ENCODE results near the gene KLHL36. TPM values are rescaled to one million over a fixed set of nuclear protein-coding genes. Genes with fewer than 3 reads are reported as not detected.

The KLHL36 gene
- total RNA-seq, 4 donors from 2014 or later: 52.3 to 119 (median 80.4) TPM

DNA sequence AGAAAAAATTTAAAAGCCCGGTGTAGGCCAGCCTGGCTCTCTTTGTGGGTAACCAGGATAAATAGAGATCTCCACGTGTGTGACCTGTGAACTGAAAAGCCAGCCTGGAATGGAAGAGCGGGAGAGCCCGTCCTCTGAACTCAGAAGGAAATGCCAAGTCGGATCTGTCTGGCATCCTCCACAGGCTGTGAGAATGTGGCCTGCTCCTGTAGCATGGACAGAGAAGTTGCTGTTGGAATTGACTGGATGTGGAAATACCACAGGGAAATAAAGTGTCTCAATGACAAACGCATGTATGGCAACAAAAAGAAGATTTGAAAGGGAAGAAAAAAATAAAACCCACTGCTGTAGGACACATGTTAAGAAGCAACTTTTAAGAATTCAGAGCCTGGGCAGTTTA, 6.7 kb downstream of the KLHL36 start:
- intact Hi-C loops (cut with DNase I): no loop called here

DNA sequence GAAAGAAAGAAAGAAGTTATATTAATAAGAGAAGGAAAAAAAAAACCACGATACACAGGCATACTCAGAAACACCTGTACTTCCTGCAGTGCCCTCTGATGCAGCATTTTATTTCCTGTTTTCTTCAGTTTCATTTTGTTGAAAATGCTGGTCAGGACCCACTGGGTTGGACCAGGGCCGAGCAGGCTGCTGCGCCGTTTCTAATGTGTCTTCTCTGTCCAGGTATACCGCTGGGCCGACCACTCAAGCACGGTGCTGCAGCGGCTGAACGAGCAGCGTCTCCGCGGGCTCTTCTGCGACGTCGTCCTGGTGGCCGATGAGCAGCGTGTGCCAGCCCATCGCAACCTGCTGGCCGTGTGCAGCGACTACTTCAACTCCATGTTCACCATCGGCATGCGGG, 8.3 kb downstream of the KLHL36 start:
- no peaks in the 10 kb centered on the region for H3K9me3 ChIP-seq
- no peak overlapping the region for H3K4me3 ChIP-seq
- H3K4me1 ChIP-seq: no peaks in the 10 kb centered on the region
- H3K36me3 ChIP-seq: peaks cover 49 to 93% (median 81%) of the 10 kb centered on the region in 4 donors
- 91% methylated on average over 14 of the region's 22 CpGs for WGBS
- no peak for TF ChIP-seq POLR2A (IDR thresholded peaks at IDR 0.05; ENCODE audit: low read depth)
- no peak for TF ChIP-seq POLR2AphosphoS5 (IDR thresholded peaks at IDR 0.05)
- TF ChIP-seq, protein P1, sequence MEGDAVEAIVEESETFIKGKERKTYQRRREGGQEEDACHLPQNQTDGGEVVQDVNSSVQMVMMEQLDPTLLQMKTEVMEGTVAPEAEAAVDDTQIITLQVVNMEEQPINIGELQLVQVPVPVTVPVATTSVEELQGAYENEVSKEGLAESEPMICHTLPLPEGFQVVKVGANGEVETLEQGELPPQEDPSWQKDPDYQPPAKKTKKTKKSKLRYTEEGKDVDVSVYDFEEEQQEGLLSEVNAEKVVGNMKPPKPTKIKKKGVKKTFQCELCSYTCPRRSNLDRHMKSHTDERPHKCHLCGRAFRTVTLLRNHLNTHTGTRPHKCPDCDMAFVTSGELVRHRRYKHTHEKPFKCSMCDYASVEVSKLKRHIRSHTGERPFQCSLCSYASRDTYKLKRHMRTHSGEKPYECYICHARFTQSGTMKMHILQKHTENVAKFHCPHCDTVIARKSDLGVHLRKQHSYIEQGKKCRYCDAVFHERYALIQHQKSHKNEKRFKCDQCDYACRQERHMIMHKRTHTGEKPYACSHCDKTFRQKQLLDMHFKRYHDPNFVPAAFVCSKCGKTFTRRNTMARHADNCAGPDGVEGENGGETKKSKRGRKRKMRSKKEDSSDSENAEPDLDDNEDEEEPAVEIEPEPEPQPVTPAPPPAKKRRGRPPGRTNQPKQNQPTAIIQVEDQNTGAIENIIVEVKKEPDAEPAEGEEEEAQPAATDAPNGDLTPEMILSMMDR (IDR thresholded peaks at IDR 0.05): no peak
- no peak for TF ChIP-seq EP300 (IDR thresholded peaks at IDR 0.05)
- intact Hi-C loops (cut with DNase I): no loop called here
- H3K27ac ChIP-seq (replicated peaks in 1 of 4): no peak overlapping the region
- no peaks in the 10 kb centered on the region for H3K27me3 ChIP-seq
- DNase-seq (ENCODE audit: extremely low spot score): no peak

More for the DNA sequence above, 6.7 kb downstream of the KLHL36 start:
- Histone ChIP-seq H3K27me3 (no peaks in the 10 kb centered on the region), H3K36me3 (peaks cover 41 to 87% (median 70%) of the 10 kb centered on the region in 4 donors), H3K27ac (replicated peaks in 1 of 4) (no peak overlapping the region), H3K4me1 (peaks cover 2 to 13% (median 8%) of the 10 kb centered on the region in 4 donors), H3K4me3 (no peak overlapping the region), H3K9me3 (no peaks in the 10 kb centered on the region)
- WGBS: 55% methylated on average over 6 of the region's 6 CpGs
- DNase-seq (ENCODE audit: extremely low spot score): no peak
- TF ChIP-seq EP300 (IDR thresholded peaks at IDR 0.05) (no peak), POLR2AphosphoS5 (IDR thresholded peaks at IDR 0.05) (no peak), POLR2A (IDR thresholded peaks at IDR 0.05; ENCODE audit: low read depth) (no peak)
- TF ChIP-seq, protein P1 (IDR thresholded peaks at IDR 0.05): no peak

DNA sequence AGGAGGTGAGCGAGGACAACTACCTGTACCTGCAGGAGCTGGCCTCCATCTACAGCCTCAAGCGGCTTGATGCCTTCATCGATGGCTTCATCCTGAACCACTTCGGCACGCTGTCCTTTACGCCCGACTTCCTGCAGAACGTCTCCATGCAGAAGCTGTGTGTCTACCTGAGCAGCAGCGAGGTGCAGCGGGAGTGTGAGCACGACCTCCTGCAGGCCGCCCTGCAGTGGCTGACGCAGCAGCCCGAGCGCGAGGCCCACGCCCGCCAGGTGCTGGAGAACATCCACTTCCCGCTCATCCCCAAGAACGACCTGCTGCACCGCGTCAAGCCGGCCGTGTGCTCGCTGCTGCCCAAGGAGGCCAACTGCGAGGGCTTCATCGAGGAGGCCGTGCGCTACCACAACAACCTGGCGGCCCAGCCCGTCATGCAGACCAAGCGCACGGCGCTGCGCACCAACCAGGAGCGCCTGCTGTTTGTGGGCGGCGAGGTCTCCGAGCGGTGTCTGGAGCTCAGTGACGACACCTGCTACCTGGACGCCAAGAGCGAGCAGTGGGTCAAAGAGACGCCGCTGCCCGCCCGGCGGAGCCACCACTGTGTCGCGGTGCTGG, 9.0 kb downstream of the KLHL36 start:
- H3K27me3 ChIP-seq: no peaks in the 10 kb centered on the region
- TF ChIP-seq POLR2A (IDR thresholded peaks at IDR 0.05; ENCODE audit: low read depth): no peak
- TF ChIP-seq, protein P1 (IDR thresholded peaks at IDR 0.05): no peak
- no peak for TF ChIP-seq POLR2AphosphoS5 (IDR thresholded peaks at IDR 0.05)
- TF ChIP-seq EP300 (IDR thresholded peaks at IDR 0.05): no peak
- no peaks in the 10 kb centered on the region for H3K9me3 ChIP-seq
- no peak overlapping the region for H3K4me3 ChIP-seq
- H3K4me1 ChIP-seq: no peaks in the 10 kb centered on the region
- no peak overlapping the region for H3K27ac ChIP-seq (replicated peaks in 1 of 4)
- peaks cover 53 to 93% (median 82%) of the 10 kb centered on the region in 4 donors for H3K36me3 ChIP-seq
- intact Hi-C loops (cut with DNase I): no loop called here
- DNase-seq (ENCODE audit: extremely low spot score): no peak
- 95% methylated on average over 36 of the region's 50 CpGs for WGBS

DNA sequence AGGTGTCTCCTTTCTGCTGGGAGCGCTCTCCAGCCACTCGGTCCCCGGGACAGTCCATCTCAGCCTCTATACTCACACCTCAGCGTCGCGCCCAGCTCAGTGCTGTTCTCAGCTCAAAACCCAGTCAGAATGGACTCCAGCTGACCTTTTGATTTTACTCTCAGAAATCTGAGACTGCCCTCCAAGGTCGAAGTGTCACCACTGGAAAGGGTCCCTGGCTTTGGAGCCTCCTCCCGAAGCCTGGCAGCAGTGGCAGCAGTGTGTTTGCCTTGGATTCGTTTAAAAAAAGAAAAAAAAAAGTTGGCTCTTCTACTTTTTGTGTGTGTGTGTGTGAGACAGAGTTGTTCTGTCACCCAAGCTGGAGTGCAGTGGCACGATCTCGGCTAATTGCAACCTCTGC, 10.4 kb downstream of the KLHL36 start:
- Histone ChIP-seq H3K36me3 (peaks cover 65 to 93% (median 82%) of the 10 kb centered on the region in 4 donors), H3K27ac (replicated peaks in 1 of 4) (no peak overlapping the region), H3K9me3 (no peaks in the 10 kb centered on the region), H3K27me3 (no peaks in the 10 kb centered on the region), H3K4me3 (no peak overlapping the region), H3K4me1 (no peaks in the 10 kb centered on the region)
- DNase-seq (ENCODE audit: extremely low spot score): no peak
- TF ChIP-seq POLR2AphosphoS5 (IDR thresholded peaks at IDR 0.05) (no peak), EP300 (IDR thresholded peaks at IDR 0.05) (no peak), POLR2A (IDR thresholded peaks at IDR 0.05; ENCODE audit: low read depth) (no peak)
- TF ChIP-seq, protein P1 (IDR thresholded peaks at IDR 0.05): no peak
- intact Hi-C loops (cut with DNase I): no loop called here
- 78% methylated on average over 11 of the region's 11 CpGs for WGBS
